ENCODE data around the gene C16orf74.

C16orf74 gene

DNA sequence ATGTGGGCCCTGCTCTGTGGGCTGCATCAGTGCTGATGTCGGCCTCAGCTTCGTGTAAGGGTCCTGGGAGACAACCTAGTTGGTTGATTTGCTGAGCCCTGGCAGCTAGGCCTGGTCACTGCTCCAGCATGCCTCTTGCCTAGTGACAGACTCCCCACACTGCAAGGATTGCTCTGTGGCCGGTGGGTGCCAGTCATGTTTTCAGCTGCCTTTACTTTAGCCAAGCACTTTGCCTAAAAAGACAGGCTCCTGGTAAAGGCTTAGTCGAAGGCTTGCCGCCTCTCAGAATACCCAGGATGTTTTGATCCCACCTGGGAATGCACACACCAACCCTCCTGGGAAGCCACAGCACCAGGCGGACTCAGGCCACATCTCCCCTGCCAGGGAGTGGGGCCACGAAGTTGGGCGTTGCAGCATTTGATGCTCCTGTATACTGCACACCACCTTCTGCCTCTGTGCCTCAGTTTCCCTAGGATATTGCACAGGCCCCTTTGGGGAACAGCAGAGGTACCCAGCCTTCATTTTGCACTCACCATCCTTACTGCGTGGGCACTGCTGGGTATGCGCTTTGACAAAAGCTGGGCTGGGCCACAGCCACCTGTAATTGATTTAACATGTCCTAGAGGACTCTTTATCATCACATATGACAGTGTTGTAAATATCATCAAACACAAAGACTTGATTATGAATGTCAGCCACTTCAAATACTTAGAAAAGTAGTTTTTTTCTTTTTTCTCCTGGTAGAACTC lies 82.0 kb downstream of the C16orf74 start:
- H3K4me3 ChIP-seq (ENCODE audit: low read length): no peak overlapping the region
- TF ChIP-seq, protein P1, sequence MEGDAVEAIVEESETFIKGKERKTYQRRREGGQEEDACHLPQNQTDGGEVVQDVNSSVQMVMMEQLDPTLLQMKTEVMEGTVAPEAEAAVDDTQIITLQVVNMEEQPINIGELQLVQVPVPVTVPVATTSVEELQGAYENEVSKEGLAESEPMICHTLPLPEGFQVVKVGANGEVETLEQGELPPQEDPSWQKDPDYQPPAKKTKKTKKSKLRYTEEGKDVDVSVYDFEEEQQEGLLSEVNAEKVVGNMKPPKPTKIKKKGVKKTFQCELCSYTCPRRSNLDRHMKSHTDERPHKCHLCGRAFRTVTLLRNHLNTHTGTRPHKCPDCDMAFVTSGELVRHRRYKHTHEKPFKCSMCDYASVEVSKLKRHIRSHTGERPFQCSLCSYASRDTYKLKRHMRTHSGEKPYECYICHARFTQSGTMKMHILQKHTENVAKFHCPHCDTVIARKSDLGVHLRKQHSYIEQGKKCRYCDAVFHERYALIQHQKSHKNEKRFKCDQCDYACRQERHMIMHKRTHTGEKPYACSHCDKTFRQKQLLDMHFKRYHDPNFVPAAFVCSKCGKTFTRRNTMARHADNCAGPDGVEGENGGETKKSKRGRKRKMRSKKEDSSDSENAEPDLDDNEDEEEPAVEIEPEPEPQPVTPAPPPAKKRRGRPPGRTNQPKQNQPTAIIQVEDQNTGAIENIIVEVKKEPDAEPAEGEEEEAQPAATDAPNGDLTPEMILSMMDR (IDR thresholded peaks at IDR 0.05; ENCODE audit: insufficient read depth, low read depth, low read length, missing control alignments): no peak
- DNase-seq (ENCODE audit: low read depth): no peak

DNA sequence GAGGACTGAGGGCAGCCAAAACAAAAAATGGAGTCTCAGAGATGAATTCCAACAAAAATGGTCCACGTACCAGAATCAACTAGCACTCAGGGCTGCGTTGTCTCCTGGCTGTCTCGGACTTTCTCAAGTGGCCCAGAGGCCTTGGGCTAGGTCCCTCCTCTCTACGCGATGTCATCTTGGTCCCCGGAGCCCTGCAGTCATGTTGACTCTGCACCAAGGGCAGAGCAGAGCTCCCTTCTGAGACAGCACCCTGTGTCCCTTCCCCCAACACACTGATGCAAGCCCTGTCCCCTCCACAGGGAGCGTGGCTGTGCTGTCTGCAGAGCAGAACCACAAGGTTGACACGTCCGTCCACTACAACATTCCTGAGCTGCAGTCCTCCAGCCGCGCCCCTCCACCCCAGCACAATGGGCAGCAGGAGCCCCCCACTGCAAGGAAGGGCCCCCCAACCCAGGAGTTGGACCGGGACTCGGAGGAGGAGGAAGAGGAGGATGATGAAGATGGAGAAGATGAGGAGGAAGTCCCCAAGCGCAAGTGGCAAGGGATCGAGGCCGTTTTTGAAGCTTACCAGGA lies 83.0 kb downstream of the C16orf74 start:
- DNase-seq (ENCODE audit: low read depth): no peak
- no peak overlapping the region for H3K4me3 ChIP-seq (ENCODE audit: low read length)
- TF ChIP-seq, protein P1 (IDR thresholded peaks at IDR 0.05; ENCODE audit: insufficient read depth, low read depth, low read length, missing control alignments): no peak

DNA sequence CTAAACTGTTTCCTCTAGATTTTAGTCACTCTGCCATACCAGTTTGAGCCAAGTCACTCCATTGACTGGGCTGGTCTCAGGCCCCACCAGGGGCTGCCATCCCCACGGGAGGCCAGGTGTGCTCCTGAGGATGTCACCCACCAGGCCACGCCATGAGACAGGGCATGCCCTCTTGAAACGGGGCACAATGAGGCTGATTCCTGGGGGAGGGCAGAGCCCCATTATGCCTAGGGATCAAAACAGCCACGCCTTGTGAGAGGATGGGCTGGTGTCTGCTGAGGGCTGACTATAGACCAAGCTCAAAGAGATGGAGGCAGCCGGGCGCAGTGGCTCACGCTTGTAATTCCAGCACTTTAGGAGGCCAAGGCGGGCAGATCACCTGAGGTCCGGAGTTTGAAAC lies 83.6 kb downstream of the C16orf74 start:
- DNase-seq (ENCODE audit: low read depth): no peak
- no peak overlapping the region for H3K4me3 ChIP-seq (ENCODE audit: low read length)
- TF ChIP-seq, protein P1 (IDR thresholded peaks at IDR 0.05; ENCODE audit: insufficient read depth, low read depth, low read length, missing control alignments): no peak

DNA sequence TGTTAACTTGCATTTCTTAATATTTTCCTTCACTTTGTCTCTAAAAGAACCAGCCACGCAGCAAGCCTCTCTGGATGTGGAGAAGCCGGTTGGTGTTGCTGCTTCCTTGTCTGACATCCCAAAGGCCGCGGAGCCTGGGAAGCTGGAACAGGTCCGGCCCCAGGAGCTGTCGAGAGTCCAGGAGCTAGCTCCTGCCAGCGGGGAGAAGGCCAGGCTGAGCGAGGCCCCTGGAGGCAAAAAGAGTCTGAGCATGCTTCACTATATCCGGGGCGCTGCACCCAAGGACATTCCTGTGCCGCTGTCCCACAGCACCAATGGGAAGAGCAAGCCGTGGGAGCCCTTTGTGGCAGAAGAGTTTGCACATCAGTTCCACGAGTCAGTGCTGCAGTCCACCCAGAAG lies 85.0 kb downstream of the C16orf74 start:
- TF ChIP-seq, protein P1 (IDR thresholded peaks at IDR 0.05; ENCODE audit: insufficient read depth, low read depth, low read length, missing control alignments): no peak
- DNase-seq (ENCODE audit: low read depth): no peak
- no peak overlapping the region for H3K4me3 ChIP-seq (ENCODE audit: low read length)

- DNase-seq (ENCODE audit: low read depth): no peak
- no peak overlapping the region for H3K4me3 ChIP-seq (ENCODE audit: low read length)
- TF ChIP-seq, protein P1 (IDR thresholded peaks at IDR 0.05; ENCODE audit: insufficient read depth, low read depth, low read length, missing control alignments): no peak
Measured at GRCh38 chr16:85665373-85665740, 85.5 kb downstream of the C16orf74 start.

GRCh38 chr16:85664580-85665372 lies 86.1 kb downstream of the C16orf74 start:
- DNase-seq (ENCODE audit: low read depth): no peak
- no peak overlapping the region for H3K4me3 ChIP-seq (ENCODE audit: low read length)
- TF ChIP-seq, protein P1 (IDR thresholded peaks at IDR 0.05; ENCODE audit: insufficient read depth, low read depth, low read length, missing control alignments): no peak

Measured in epithelial cell of esophagus (primary cell).